Measurements from ENCODE around the gene DLST.

Gene DLST

GRCh38 chr14:74867673-74868072, 14.0 kb upstream of the DLST start:
- H3K4me1 ChIP-seq (ENCODE audit: control insufficient read depth in 1 of 2, insufficient read depth in 1 of 2, low read depth in 1 of 2, low read length in 1 of 2): peaks cover 7 to 9% of the 10 kb centered on the region in 2 experiments
- H3K27ac ChIP-seq: no peak overlapping the region
- no peaks in the 10 kb centered on the region for H3K9me3 ChIP-seq
- TF ChIP-seq CTCF (IDR thresholded peaks at IDR 0.05): no peak
- peaks cover 8% of the 10 kb centered on the region for H3K27me3 ChIP-seq
- H3K4me3 ChIP-seq (ENCODE audit: low read depth in 1 of 2, low read length in 1 of 2): no peak overlapping the region
- H3K36me3 ChIP-seq: no peaks in the 10 kb centered on the region

- H3K4me3 ChIP-seq (ENCODE audit: low read depth in 1 of 2, low read length in 1 of 2): no peak overlapping the region
- H3K4me1 ChIP-seq (ENCODE audit: control insufficient read depth in 1 of 2, insufficient read depth in 1 of 2, low read depth in 1 of 2, low read length in 1 of 2): peaks cover 0 to under 1% of the 10 kb centered on the region in 2 experiments
- H3K36me3 ChIP-seq: no peaks in the 10 kb centered on the region
- no peak for TF ChIP-seq CTCF (IDR thresholded peaks at IDR 0.05)
- no peak overlapping the region for H3K27ac ChIP-seq
- no peaks in the 10 kb centered on the region for H3K9me3 ChIP-seq
- peaks cover 8% of the 10 kb centered on the region for H3K27me3 ChIP-seq
Measured at GRCh38 chr14:74868739-74869138, 13.0 kb upstream of the DLST start.

GRCh38 chr14:74871819-74872218, 9.9 kb upstream of the DLST start:
- TF ChIP-seq CTCF (IDR thresholded peaks at IDR 0.05): no peak
- H3K27ac ChIP-seq: no peak overlapping the region

GRCh38 chr14:74875204-74875603, 6.5 kb upstream of the DLST start:
- H3K4me3 ChIP-seq (ENCODE audit: low read depth in 1 of 2, low read length in 1 of 2): no peak overlapping the region
- no peak overlapping the region for H3K27ac ChIP-seq
- peaks cover 11 to 12% of the 10 kb centered on the region in 2 experiments for H3K4me1 ChIP-seq (ENCODE audit: control insufficient read depth in 1 of 2, insufficient read depth in 1 of 2, low read depth in 1 of 2, low read length in 1 of 2)

More at GRCh38 chr14:74871819-74872218, 9.9 kb upstream of the DLST start:
- H3K9me3 ChIP-seq: no peaks in the 10 kb centered on the region
- H3K4me1 ChIP-seq (ENCODE audit: control insufficient read depth in 1 of 2, insufficient read depth in 1 of 2, low read depth in 1 of 2, low read length in 1 of 2): peaks cover 11 to 12% of the 10 kb centered on the region in 2 experiments
- H3K4me3 ChIP-seq (ENCODE audit: low read depth in 1 of 2, low read length in 1 of 2): no peak overlapping the region
- no peaks in the 10 kb centered on the region for H3K36me3 ChIP-seq
- peaks cover 8% of the 10 kb centered on the region for H3K27me3 ChIP-seq

GRCh38 chr14:74875941-74876913, 5.5 kb upstream of the DLST start, which contains the start of gene PROX2:
TSS of gene PROX2 (minus strand) at chr14:74876145. CDS start at chr14:74863834, 12,311 bp downstream.
- H3K4me3 ChIP-seq (ENCODE audit: low read depth in 1 of 2, low read length in 1 of 2): peak within 1 kb of the TSS in 1 of 2 experiments; percentile 9
- no peaks in the 10 kb centered on the region for H3K36me3 ChIP-seq
- TF ChIP-seq CTCF (IDR thresholded peaks at IDR 0.05): no peak
- peaks cover 17% of the 10 kb centered on the region in 2 experiments for H3K4me1 ChIP-seq (ENCODE audit: control insufficient read depth in 1 of 2, insufficient read depth in 1 of 2, low read depth in 1 of 2, low read length in 1 of 2)
- no peaks in the 10 kb centered on the region for H3K9me3 ChIP-seq
- no peaks in the 10 kb centered on the region for H3K27me3 ChIP-seq
- H3K27ac ChIP-seq: no peak within 1 kb of the TSS

More at GRCh38 chr14:74875204-74875603, 6.5 kb upstream of the DLST start:
- no peaks in the 10 kb centered on the region for H3K9me3 ChIP-seq
- no peaks in the 10 kb centered on the region for H3K27me3 ChIP-seq
- no peaks in the 10 kb centered on the region for H3K36me3 ChIP-seq
- TF ChIP-seq CTCF (IDR thresholded peaks at IDR 0.05): no peak

All from neutrophil (primary cell).